Liver (tissue), 9 donors: Measurements from ENCODE around the gene NET1. TPM values are rescaled to one million over a fixed set of nuclear protein-coding genes. Genes with fewer than 3 reads are reported as not detected.

Experiments used
- DNase-seq: peaks from one replicate; pipeline ENCODE4 v3.0.0-alpha.2; 2017; ENCODE audit warnings: low spot score
- H3K27ac ChIP-seq, 2 donors: one replicate each; pipeline ENCODE4 v1.7.0; 2013; ENCODE audit warnings: inconsistent platforms in 2 of 2, low read length in 2 of 2, control low read depth in 1 of 2, low read depth in 1 of 2, mild to moderate bottlenecking in 1 of 2
- H3K27me3 ChIP-seq, 4 donors: one replicate each; pipeline versions ENCODE4 v1.6.1 to v1.7.0; 2013; ENCODE audit warnings: low read length in 3 of 4, inconsistent platforms in 1 of 4, mild to moderate bottlenecking in 1 of 4, moderate library complexity in 1 of 4; ENCODE audit not compliant: control insufficient read depth in 4 of 4, insufficient read depth in 4 of 4
- H3K36me3 ChIP-seq, 4 donors: one replicate each; pipeline versions ENCODE4 v1.6.1 to v1.7.0; 2013; ENCODE audit warnings: low read length in 3 of 4, mild to moderate bottlenecking in 3 of 4, low read depth in 1 of 4, moderate library complexity in 1 of 4; ENCODE audit not compliant: control insufficient read depth in 4 of 4, insufficient read depth in 3 of 4
- H3K4me1 ChIP-seq, 4 donors: one replicate each; pipeline versions ENCODE4 v1.6.1 to v1.7.0; 2013; ENCODE audit warnings: low read length in 3 of 4, mild to moderate bottlenecking in 3 of 4, moderate library complexity in 1 of 4; ENCODE audit not compliant: control insufficient read depth in 4 of 4, insufficient read depth in 4 of 4
- H3K4me3 ChIP-seq, 3 donors: one replicate each; pipeline versions ENCODE4 v1.6.1 to v1.7.0; 2013; ENCODE audit warnings: low read length in 3 of 3, control low read depth in 1 of 3, low read depth in 1 of 3, mild to moderate bottlenecking in 1 of 3
- H3K9ac ChIP-seq, 2 donors: one replicate each; pipeline ENCODE4 v1.7.0; 2013; ENCODE audit warnings: low read length in 2 of 2, mild to moderate bottlenecking in 2 of 2, moderate library complexity in 2 of 2, control low read depth in 1 of 2, low read depth in 1 of 2
- H3K9me3 ChIP-seq, 4 donors: one replicate each; pipeline versions ENCODE4 v1.6.1 to v1.7.0; 2013; ENCODE audit warnings: low read length in 3 of 4; ENCODE audit not compliant: control insufficient read depth in 4 of 4
- FOXA1 ChIP-seq: IDR thresholded peaks from 2 replicates; pipeline ENCODE4 v1.6.1; 2016; ENCODE audit warnings: antibody characterized with exemption
- FOXA2 ChIP-seq: IDR thresholded peaks from 2 replicates; pipeline ENCODE4 v1.6.1; 2016; ENCODE audit warnings: antibody characterized with exemption
- HNF4G ChIP-seq: IDR thresholded peaks from 2 replicates; pipeline ENCODE4 v1.6.1; 2016; ENCODE audit warnings: antibody characterized with exemption
- JUND ChIP-seq, 2 donors: IDR thresholded peaks; 2 replicates each; pipeline ENCODE4 v1.6.1; 2016; ENCODE audit warnings: antibody characterized with exemption in 2 of 2
- RAD21 ChIP-seq, 2 donors: IDR thresholded peaks; 2 replicates each; pipeline ENCODE4 v1.6.1; 2016; ENCODE audit warnings: antibody characterized with exemption in 2 of 2, mild to moderate bottlenecking in 2 of 2
- RXRA ChIP-seq, 2 donors: IDR thresholded peaks; 2 replicates each; pipeline ENCODE4 v1.6.1; 2017 to 2018; ENCODE audit warnings: antibody characterized with exemption in 2 of 2, mild to moderate bottlenecking in 1 of 2
- SP1 ChIP-seq: IDR thresholded peaks from 2 replicates; pipeline ENCODE4 v1.6.1; 2018; ENCODE audit warnings: antibody characterized with exemption, mild to moderate bottlenecking
- WGBS: extraction: QIAGEN DNeasy Blood & Tissue Kit; methylation state at CpG from one replicate; pipeline ENCODE4 v1.1.7; 2013; 5-methylcytosine and 5-hydroxymethylcytosine counted together
- polyA plus RNA-seq, 2 donors: library from polyadenylated mRNA; stranded (reverse) in 1 of 2; unstranded in 1 of 2; fragments of 200-250 nt in 1 of 2; fragments of >200 nt in 1 of 2; fragmentation: Nextera tagmentation in 1 of 2; extraction: Ambion mirVana in 1 of 2; gene quantifications; one replicate each; pipeline versions ENCODE4 v1.2.1 to v1.2.3, GENCODE V29; 2013 to 2015
- total RNA-seq, 2 donors: library from RNA; depleted of rRNA; stranded (reverse); fragments of >200 nt; gene quantifications; one replicate each; pipeline ENCODE4 v1.2.3, GENCODE V29; 2014
- TF ChIP-seq, protein P1 (sequence below): IDR thresholded peaks from 2 replicates; pipeline ENCODE4 v1.6.1; 2016; ENCODE audit warnings: antibody characterized with exemption, mild to moderate bottlenecking
- TF ChIP-seq, protein P2 (sequence below): IDR thresholded peaks from 2 replicates; pipeline ENCODE4 v1.6.1; 2016; ENCODE audit warnings: antibody characterized with exemption
- TF ChIP-seq, protein P3 (sequence below): fragments of 150-350 bp; IDR thresholded peaks from 2 replicates; pipeline ENCODE4 v1.5.1; 2017; ENCODE audit warnings: improper control_type of control experiment, low read depth, low read length; ENCODE audit not compliant: missing input control
- TF ChIP-seq, protein P4 (sequence below): IDR thresholded peaks from 2 replicates; pipeline ENCODE4 v1.6.1; 2016; ENCODE audit warnings: antibody characterized with exemption
- TF ChIP-seq, protein P5 (sequence below): IDR thresholded peaks from 2 replicates; pipeline ENCODE4 v1.6.1; 2016; ENCODE audit warnings: antibody characterized with exemption
- donor health status: healthy.
- donor health status: healthy.
- donor health status: healthy.
- donor health status: healthy.
- donor health status: healthy.

Gene NET1
- total and polyA plus RNA-seq, 4 donors = 16.2 to 38.6 (median 25.6) TPM

DNA sequence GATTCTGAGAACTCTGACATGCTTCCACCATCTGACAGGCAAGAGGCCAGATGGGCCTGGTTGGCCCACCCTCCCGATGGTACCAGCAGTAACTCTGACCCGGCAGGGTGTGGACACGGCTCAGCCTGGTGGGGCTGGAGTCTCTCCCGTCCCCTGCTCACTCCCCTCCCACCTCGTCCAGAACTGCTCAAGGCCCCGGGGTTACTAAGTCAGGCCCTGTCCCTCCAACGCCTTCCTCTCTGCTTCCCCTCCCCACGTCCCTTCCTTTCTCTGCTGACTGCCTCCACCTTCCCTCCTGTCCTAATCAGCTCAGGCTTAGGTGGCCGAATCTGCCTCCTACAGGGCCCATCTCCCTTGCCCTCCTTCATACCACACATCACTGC, 74.5 kb downstream of the NET1 start:
- Histone ChIP-seq H3K4me3 (no peak overlapping the region), H3K9ac (no peak overlapping the region), H3K4me1 (no peaks in the 10 kb centered on the region), H3K27me3 (no peaks in the 10 kb centered on the region), H3K9me3 (no peaks in the 10 kb centered on the region), H3K36me3 (no peaks in the 10 kb centered on the region), H3K27ac (no peak overlapping the region)
- DNase-seq = no peak
- 86% methylated on average over 9 of the region's 9 CpGs for WGBS
- TF ChIP-seq, protein P1, sequence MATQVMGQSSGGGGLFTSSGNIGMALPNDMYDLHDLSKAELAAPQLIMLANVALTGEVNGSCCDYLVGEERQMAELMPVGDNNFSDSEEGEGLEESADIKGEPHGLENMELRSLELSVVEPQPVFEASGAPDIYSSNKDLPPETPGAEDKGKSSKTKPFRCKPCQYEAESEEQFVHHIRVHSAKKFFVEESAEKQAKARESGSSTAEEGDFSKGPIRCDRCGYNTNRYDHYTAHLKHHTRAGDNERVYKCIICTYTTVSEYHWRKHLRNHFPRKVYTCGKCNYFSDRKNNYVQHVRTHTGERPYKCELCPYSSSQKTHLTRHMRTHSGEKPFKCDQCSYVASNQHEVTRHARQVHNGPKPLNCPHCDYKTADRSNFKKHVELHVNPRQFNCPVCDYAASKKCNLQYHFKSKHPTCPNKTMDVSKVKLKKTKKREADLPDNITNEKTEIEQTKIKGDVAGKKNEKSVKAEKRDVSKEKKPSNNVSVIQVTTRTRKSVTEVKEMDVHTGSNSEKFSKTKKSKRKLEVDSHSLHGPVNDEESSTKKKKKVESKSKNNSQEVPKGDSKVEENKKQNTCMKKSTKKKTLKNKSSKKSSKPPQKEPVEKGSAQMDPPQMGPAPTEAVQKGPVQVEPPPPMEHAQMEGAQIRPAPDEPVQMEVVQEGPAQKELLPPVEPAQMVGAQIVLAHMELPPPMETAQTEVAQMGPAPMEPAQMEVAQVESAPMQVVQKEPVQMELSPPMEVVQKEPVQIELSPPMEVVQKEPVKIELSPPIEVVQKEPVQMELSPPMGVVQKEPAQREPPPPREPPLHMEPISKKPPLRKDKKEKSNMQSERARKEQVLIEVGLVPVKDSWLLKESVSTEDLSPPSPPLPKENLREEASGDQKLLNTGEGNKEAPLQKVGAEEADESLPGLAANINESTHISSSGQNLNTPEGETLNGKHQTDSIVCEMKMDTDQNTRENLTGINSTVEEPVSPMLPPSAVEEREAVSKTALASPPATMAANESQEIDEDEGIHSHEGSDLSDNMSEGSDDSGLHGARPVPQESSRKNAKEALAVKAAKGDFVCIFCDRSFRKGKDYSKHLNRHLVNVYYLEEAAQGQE = no peak
- TF ChIP-seq HNF4G = no peak
- no peak for TF ChIP-seq FOXA1
- TF ChIP-seq, protein P2, sequence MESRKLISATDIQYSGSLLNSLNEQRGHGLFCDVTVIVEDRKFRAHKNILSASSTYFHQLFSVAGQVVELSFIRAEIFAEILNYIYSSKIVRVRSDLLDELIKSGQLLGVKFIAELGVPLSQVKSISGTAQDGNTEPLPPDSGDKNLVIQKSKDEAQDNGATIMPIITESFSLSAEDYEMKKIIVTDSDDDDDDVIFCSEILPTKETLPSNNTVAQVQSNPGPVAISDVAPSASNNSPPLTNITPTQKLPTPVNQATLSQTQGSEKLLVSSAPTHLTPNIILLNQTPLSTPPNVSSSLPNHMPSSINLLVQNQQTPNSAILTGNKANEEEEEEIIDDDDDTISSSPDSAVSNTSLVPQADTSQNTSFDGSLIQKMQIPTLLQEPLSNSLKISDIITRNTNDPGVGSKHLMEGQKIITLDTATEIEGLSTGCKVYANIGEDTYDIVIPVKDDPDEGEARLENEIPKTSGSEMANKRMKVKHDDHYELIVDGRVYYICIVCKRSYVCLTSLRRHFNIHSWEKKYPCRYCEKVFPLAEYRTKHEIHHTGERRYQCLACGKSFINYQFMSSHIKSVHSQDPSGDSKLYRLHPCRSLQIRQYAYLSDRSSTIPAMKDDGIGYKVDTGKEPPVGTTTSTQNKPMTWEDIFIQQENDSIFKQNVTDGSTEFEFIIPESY = no peak
- TF ChIP-seq, protein P3, sequence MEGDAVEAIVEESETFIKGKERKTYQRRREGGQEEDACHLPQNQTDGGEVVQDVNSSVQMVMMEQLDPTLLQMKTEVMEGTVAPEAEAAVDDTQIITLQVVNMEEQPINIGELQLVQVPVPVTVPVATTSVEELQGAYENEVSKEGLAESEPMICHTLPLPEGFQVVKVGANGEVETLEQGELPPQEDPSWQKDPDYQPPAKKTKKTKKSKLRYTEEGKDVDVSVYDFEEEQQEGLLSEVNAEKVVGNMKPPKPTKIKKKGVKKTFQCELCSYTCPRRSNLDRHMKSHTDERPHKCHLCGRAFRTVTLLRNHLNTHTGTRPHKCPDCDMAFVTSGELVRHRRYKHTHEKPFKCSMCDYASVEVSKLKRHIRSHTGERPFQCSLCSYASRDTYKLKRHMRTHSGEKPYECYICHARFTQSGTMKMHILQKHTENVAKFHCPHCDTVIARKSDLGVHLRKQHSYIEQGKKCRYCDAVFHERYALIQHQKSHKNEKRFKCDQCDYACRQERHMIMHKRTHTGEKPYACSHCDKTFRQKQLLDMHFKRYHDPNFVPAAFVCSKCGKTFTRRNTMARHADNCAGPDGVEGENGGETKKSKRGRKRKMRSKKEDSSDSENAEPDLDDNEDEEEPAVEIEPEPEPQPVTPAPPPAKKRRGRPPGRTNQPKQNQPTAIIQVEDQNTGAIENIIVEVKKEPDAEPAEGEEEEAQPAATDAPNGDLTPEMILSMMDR = no peak
- TF ChIP-seq, protein P4, sequence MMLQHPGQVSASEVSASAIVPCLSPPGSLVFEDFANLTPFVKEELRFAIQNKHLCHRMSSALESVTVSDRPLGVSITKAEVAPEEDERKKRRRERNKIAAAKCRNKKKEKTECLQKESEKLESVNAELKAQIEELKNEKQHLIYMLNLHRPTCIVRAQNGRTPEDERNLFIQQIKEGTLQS = no peak
- TF ChIP-seq RAD21 (IDR thresholded peaks at IDR 0.05) = no peak
- TF ChIP-seq SP1 = no peak
- TF ChIP-seq FOXA2 = no peak
- TF ChIP-seq JUND (IDR thresholded peaks at IDR 0.05) = no peak
- TF ChIP-seq, protein P5, sequence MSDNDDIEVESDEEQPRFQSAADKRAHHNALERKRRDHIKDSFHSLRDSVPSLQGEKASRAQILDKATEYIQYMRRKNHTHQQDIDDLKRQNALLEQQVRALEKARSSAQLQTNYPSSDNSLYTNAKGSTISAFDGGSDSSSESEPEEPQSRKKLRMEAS = no peak

DNA sequence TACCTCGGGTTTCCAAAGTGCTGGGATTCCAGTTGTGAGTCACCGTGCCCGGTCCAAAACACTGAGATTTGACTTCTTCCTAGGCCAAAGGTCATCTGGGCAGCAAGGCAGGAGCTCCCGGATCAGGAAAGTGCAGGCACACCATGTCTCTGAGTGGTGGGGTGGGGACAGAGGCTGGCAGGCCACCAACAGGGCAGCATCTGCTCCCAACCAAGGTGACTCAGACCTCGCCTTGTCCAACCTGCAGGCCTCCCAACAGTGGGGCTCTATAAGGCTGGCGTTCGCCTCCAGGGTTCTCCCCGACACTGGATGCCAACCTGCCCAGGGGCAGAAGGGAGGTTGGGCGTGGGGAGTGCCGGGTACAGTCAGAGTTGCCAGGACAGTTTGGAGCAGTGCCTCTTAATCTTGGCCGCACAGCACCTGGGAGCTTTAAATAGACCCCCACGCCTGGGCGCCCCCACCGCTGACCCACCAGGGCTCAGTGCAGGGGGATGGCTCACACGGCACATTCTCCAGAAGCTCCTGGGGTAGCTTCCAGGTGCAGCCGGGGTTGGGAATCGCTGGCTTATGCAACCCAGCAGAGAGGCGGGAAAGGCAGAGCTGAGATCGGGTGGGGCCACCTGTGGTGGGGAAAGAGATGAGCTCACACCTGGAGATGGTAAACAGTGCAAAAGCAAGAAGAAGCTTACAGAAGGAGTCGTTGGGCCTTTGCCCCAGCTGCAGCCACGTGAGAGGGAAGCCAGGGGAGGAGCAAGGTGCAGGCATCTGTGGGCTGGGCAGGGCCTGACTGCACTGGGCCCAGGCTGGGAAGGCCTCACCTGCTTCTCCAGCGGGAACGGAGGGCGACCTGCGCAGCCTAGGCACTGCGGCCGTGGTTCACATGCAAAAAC, 76.2 kb downstream of the NET1 start:
- Histone ChIP-seq H3K9me3 (peaks cover 0 to 3% (median 0%) of the 10 kb centered on the region in 4 donors), H3K27me3 (no peaks in the 10 kb centered on the region), H3K4me3 (no peak overlapping the region), H3K36me3 (no peaks in the 10 kb centered on the region), H3K4me1 (peaks cover 0 to 4% (median 2%) of the 10 kb centered on the region in 4 donors), H3K9ac (no peak overlapping the region), H3K27ac (no peak overlapping the region)
- 80% methylated on average over 27 of the region's 27 CpGs for WGBS
- TF ChIP-seq RAD21 (IDR thresholded peaks at IDR 0.05) (no peak), RXRA (IDR thresholded peaks at IDR 0.05) (no peak)
- no peak for DNase-seq
